ENCODE results near the gene SERPINA12.

SERPINA12 gene

GRCh38 chr14:94509356-94509755 is at the start of gene SERPINA12:
Gene SERPINA12 (minus strand): TSS chr14:94509469. CDS start chr14:94498397, 11,072 bp downstream.
- no peak for DNase-seq

GRCh38 chr14:94558842-94559241 is 49.6 kb upstream of the SERPINA12 start:
- no peak for DNase-seq

GRCh38 chr14:94557327-94557726 is 48.1 kb upstream of the SERPINA12 start:
- no peak for DNase-seq

GRCh38 chr14:94555991-94556390 is 46.7 kb upstream of the SERPINA12 start:
- DNase-seq, result no peak

- DNase-seq, result no peak
Measured at GRCh38 chr14:94550041-94550440, 40.8 kb upstream of the SERPINA12 start.

- no peak for DNase-seq
Measured at GRCh38 chr14:94548999-94549985, 40.0 kb upstream of the SERPINA12 start.

- no peak for DNase-seq
Measured at GRCh38 chr14:94548131-94548998, 39.1 kb upstream of the SERPINA12 start.

GRCh38 chr14:94547726-94548125 is 38.5 kb upstream of the SERPINA12 start:
- no peak for DNase-seq

- no peak for DNase-seq
Measured at GRCh38 chr14:94547151-94547680, 37.9 kb upstream of the SERPINA12 start.

- DNase-seq, result no peak
Measured at GRCh38 chr14:94545131-94545841, 36.0 kb upstream of the SERPINA12 start.

- no peak for DNase-seq
Measured at GRCh38 chr14:94544726-94545125, 35.5 kb upstream of the SERPINA12 start.

GRCh38 chr14:94543449-94544124 is 34.3 kb upstream of the SERPINA12 start:
- no peak for DNase-seq

GRCh38 chr14:94542811-94543440 is 33.7 kb upstream of the SERPINA12 start:
- DNase-seq, result no peak

- no peak for DNase-seq
Measured at GRCh38 chr14:94542111-94542810, 33.0 kb upstream of the SERPINA12 start.

GRCh38 chr14:94541234-94541975 is 32.1 kb upstream of the SERPINA12 start:
- DNase-seq, result no peak

GRCh38 chr14:94540031-94540794 is 30.9 kb upstream of the SERPINA12 start:
- DNase-seq, result no peak

GRCh38 chr14:94539181-94539580 is 29.9 kb upstream of the SERPINA12 start:
- no peak for DNase-seq

GRCh38 chr14:94538070-94538740 is 28.9 kb upstream of the SERPINA12 start:
- no peak for DNase-seq

GRCh38 chr14:94536836-94537235 is 27.6 kb upstream of the SERPINA12 start:
- no peak for DNase-seq
